Cortex of kidney (tissue), 1 donor: ENCODE data around the gene EDAR.

Experiments
- DNase-seq: peaks from one replicate; lab custom pipeline; 2025; lab: John Stamatoyannopoulos, UW

The EDAR gene

GRCh38 chr2:108923736-108924579 lies 65.1 kb downstream of the EDAR start:
- DNase-seq = no peak

GRCh38 chr2:108923019-108923700 lies 65.9 kb downstream of the EDAR start:
- no peak for DNase-seq

- DNase-seq = no peak
Measured at GRCh38 chr2:108922141-108922915, 66.7 kb downstream of the EDAR start.

- DNase-seq = no peak
Measured at GRCh38 chr2:108921096-108922030, 67.7 kb downstream of the EDAR start.

DNA sequence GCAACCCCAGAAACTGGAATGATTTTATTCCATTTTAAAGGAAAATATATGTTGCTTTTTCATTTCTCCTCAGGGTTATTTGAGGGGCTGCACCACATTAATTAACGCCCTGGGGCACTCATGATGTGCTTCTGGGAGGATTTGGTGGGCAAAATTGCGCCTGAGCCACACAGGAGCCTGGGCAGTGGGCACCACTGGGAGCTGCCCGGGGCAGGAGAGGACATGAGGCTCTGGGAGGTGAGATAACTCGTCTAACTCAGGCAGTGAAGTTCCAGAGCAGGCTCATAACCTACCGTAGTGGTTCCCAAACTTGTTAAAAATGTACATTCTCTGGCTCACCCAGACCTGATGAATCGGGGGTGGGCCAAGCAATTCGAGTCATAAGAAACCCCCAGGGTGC lies 68.3 kb downstream of the EDAR start:
- no peak for DNase-seq

DNA sequence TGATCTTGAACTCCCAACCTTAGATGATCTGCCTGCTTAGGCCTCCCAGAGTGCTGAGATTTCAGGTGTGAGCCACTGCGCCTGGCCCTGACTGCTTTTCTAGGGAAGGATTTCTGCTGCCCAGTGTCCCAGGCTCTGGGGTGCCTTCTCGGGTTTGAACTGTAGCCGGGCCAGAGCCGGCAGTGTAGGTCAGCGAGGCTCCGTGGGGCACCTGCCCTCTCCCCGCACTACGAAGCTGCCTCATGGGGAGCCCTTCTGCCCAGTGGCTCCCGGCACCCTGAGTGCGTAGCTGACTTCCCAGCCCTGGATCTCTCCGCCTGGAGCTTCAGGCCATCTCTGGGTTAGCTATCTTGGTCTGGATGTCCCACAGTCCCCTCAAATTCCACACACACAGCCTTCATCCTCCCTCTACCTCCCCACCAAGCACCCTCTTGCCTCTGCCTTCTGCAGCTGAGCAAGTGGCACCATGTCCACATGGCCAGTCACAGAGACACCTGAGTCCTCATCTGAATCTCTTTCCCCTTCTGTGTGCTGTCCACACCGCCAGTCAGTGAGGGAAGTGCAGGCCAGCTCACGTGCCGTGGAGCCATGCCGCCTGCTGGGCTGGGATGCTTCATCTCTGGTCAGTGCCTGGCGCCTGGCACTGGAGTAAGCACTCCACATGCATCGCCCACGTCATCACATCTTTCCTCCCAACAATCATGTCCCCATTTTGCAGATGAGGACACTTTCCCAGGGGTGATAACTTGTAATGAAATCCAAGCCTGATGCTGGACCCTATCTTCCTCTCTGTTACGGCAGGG lies 69.2 kb downstream of the EDAR start:
- DNase-seq = no peak

- no peak for DNase-seq
Measured at GRCh38 chr2:108918941-108919341, 70.1 kb downstream of the EDAR start.

DNA sequence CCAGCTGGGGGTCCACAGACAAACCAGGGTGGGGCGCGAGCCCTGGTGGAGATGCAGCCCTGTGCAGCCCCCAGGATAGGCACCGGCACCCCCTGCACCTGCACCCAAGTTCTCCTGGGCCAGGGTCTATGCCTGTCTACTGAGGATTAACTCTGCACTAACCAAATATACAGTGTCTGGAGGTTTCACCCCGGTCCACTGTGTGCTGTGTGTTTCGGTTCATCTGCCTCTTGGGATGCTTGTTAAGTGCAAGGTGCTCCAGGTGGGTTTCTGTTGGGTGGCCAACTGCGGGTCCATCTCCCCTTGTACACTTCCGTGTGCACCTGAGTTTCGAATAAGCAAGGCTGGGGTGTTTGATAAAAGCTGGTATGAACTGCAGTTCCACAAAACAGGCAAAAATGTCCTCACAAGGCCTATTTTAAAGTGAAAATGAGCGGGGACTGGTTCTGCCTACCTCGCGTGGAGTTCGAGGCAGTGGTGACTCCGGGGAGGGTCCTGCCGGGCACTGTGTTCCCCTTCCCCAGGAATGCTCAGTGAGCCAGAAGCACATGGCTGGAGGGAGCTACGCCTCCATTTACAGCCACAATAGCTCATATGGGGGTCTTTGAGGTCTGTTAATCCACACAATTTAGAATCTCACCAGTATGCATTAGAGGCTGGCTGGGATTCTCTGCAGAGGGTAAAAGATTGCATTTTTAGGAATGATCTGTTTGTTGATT lies 70.7 kb downstream of the EDAR start:
- no peak for DNase-seq

GRCh38 chr2:108917526-108917925 lies 71.5 kb downstream of the EDAR start:
- no peak for DNase-seq

- DNase-seq = no peak
Measured at GRCh38 chr2:108916796-108917421, 72.1 kb downstream of the EDAR start.

DNA sequence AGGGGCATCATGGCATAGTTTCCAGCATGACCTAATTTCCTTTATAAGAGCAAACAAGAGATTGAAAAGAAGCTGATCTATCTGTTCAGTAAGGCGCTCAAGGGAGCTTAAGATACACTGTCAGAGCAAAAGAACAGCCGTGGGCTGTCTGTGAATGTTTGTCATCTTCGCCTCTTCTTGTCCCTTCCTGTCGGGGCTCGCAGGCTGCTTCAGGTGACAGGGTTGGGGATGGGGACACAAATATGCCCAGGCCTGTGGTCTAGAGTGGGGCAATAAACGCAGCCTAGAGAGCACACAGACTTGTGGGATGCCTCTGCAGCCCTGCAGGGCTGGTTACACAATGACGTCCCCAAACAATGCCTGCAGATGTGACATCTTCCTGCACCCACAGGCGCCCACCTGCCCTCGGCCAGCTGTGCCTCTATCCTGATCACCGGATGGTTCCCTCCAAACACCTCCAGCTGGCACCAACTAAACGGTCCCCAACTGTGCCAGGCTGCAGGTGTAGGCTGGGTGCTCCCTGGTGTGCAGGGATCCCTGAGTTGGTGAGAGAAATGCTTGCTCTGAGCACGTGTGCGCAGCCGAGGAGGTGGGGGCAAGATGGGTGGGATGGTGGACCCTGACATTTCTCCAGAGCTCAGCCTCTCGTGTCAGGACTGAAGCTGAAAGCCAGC lies 72.8 kb downstream of the EDAR start:
- no peak for DNase-seq

DNA sequence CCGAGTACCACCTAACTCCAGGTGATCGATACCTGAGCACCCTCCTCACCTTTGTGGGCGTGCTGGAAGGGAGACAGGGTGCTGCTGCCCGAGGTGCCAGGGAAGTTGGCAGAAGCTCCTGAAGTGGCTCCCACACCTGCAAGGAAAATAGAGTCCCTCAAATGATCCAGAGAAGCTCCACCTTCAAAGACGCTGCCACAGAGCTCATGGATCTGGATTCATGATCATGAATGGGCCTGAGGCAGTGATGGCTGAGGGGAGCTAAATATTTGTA lies 76.5 kb downstream of the EDAR start:
- no peak for DNase-seq

DNA sequence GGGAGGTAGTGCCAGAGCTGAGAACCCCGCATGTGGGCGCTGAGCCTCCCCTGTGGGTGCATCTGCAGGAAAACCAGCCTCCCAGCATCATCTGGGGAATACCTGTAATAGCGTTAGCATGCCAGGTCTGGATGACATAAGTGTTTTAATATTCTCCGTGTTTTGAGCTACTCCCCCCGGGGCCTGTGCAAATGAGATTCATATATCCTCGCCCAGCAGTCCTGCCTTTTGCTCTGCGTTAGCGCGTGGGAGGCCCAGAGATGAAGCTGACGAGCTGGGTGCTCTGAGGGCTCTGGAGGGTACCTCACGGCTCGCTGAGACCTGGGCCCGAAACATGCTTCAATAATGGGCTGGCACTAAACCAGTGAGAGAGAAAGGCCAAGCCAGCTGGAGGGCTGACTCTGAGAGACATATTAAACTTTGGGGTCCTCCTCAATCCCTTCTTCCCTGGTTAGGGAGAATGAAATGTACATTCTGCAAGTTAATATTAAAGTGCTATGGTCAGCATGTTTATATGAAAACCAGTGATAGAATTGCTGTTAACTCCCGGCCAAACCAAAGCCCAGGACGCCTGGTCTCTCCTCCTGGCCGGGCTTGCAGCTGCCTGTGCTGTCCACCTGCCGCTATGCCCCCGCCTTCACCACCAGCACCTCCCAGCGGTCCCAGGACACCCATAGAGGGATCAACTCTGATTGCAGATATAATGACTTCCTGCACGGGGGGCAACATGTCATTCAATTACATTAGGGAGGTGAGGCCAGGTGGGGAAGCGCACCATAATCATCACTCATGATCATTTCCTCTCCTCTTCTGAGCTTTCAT lies 77.0 kb downstream of the EDAR start:
- DNase-seq = no peak

- DNase-seq = no peak
Measured at GRCh38 chr2:108911401-108911800, 77.6 kb downstream of the EDAR start.

GRCh38 chr2:108910541-108911396 lies 78.3 kb downstream of the EDAR start:
- no peak for DNase-seq

DNA sequence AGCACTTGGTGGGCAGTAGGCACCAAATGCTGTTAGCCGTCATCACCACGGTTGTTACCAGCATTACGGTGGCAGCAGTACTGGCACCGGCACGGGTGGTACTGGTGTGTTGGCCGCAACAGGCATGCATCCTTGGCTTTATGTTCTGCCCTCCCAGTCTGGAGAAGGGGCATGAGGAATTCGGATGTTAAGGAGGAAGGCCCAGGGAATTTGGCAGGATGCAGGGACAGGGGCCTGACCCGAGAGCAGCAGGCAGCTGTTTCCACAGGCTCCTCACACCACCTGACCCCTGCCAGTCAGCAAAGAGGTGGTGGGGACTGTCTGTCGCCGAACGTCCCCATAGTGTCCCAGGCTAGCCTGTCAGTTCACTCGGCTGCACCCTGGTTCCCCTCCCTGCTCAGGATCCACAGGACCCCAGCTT lies 79.0 kb downstream of the EDAR start:
- DNase-seq = no peak

DNA sequence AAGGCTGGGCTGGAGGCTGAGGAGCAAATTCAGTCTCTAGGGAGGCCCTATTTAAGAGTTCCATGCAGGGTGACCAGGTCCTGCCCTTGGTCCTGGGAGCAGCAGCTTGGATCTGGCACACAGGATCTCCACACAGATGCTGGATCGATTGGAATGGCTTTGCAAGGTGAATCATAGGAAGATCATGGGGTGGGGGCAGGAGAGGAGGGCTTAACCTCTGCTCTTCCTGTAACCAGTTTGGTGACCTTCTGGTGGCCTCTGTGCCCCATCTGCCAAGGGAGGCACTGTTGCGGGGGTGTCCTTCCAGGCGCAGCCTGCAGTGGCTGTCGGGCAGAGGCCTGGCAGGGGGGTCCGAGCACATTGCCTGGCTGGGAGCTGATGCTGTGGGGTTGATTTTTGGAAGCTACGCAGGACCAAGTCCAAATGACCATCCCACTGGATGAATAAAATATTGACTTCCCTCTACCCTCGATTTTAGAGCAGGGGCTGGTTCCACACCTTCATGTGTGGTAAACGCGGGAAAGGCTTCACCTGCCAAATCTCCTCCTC lies 79.7 kb downstream of the EDAR start:
- no peak for DNase-seq
